ENCODE results near the gene SLC12A8. TPM values are rescaled to one million over a fixed set of nuclear protein-coding genes. Genes with fewer than 3 reads are reported as not detected.

SLC12A8 gene
- total RNA-seq, 2 donors from 2014 or later = 20.7 to 33.7 TPM

GRCh38 chr3:125154800-125155269 is 57.7 kb downstream of the SLC12A8 start:
- no peak for TF ChIP-seq CTCF (IDR thresholded peaks at IDR 0.05)
- H3K4me1 ChIP-seq = no peaks in the 10 kb centered on the region
- DNase-seq = peak; percentile 19
- H3K36me3 ChIP-seq = no peaks in the 10 kb centered on the region
- H3K4me3 ChIP-seq = no peak overlapping the region
- no peaks in the 10 kb centered on the region for H3K9me3 ChIP-seq
- intact Hi-C loops (cut with DNase I) = no loop called here
- H3K27me3 ChIP-seq = no peaks in the 10 kb centered on the region
- H3K27ac ChIP-seq = no peak overlapping the region
- no peak overlapping the region for H3K9ac ChIP-seq (ENCODE audit: low read depth in 2 of 2, low read length in 2 of 2)

- Histone ChIP-seq H3K4me3 (no peak overlapping the region), H3K9me3 (no peaks in the 10 kb centered on the region), H3K27ac (no peak overlapping the region), H3K9ac (ENCODE audit: low read depth in 2 of 2, low read length in 2 of 2) (no peak overlapping the region), H3K4me1 (no peaks in the 10 kb centered on the region), H3K27me3 (no peaks in the 10 kb centered on the region), H3K36me3 (no peaks in the 10 kb centered on the region)
- DNase-seq = no peak
- intact Hi-C loops (cut with DNase I) = no loop called here
- no peak for TF ChIP-seq CTCF (IDR thresholded peaks at IDR 0.05)
Measured at GRCh38 chr3:125154110-125154509, 58.4 kb downstream of the SLC12A8 start.

GRCh38 chr3:125152951-125153350 is 59.6 kb downstream of the SLC12A8 start:
- DNase-seq = no peak
- Histone ChIP-seq H3K27me3 (no peaks in the 10 kb centered on the region), H3K9me3 (no peaks in the 10 kb centered on the region), H3K4me1 (no peaks in the 10 kb centered on the region), H3K4me3 (no peak overlapping the region), H3K36me3 (no peaks in the 10 kb centered on the region), H3K27ac (no peak overlapping the region), H3K9ac (ENCODE audit: low read depth in 2 of 2, low read length in 2 of 2) (no peak overlapping the region)
- intact Hi-C loops (cut with DNase I) = no loop called here
- no peak for TF ChIP-seq CTCF (IDR thresholded peaks at IDR 0.05)

GRCh38 chr3:125151916-125152315 is 60.6 kb downstream of the SLC12A8 start:
- DNase-seq = no peak
- H3K27ac ChIP-seq = no peak overlapping the region
- intact Hi-C loops (cut with DNase I) = no loop called here

GRCh38 chr3:125151442-125151817 is 61.1 kb downstream of the SLC12A8 start:
- intact Hi-C loops (cut with DNase I) = no loop called here
- TF ChIP-seq CTCF (IDR thresholded peaks at IDR 0.05) = no peak
- Histone ChIP-seq H3K9me3 (no peaks in the 10 kb centered on the region), H3K9ac (ENCODE audit: low read depth in 2 of 2, low read length in 2 of 2) (no peak overlapping the region), H3K4me3 (no peak overlapping the region), H3K27me3 (no peaks in the 10 kb centered on the region), H3K4me1 (no peaks in the 10 kb centered on the region), H3K36me3 (no peaks in the 10 kb centered on the region), H3K27ac (no peak overlapping the region)
- no peak for DNase-seq

More at GRCh38 chr3:125151916-125152315, 60.6 kb downstream of the SLC12A8 start:
- no peak overlapping the region for H3K9ac ChIP-seq (ENCODE audit: low read depth in 2 of 2, low read length in 2 of 2)
- H3K4me3 ChIP-seq = no peak overlapping the region
- no peaks in the 10 kb centered on the region for H3K27me3 ChIP-seq
- no peak for TF ChIP-seq CTCF (IDR thresholded peaks at IDR 0.05)
- no peaks in the 10 kb centered on the region for H3K9me3 ChIP-seq
- no peaks in the 10 kb centered on the region for H3K4me1 ChIP-seq
- no peaks in the 10 kb centered on the region for H3K36me3 ChIP-seq

Data from colonic mucosa (tissue), 4 donors.